C4-2B (cell line): ENCODE results near the gene HCRTR2.

ENCODE experiments used
- H3K27ac ChIP-seq: fragments of 450-650 bp; 2 replicates; pipeline ENCODE4 v1.5.1; 2017
- ZFX ChIP-seq: fragments of 450-650 bp; IDR thresholded peaks from 2 replicates; pipeline ENCODE4 v1.6.1; 2017
- TF ChIP-seq, protein P1 (sequence below): fragments of 450-650 bp; conservative IDR thresholded peaks from 2 replicates; pipeline ENCODE4 v1.5.1; 2017; ENCODE audit warnings: mild to moderate bottlenecking

The HCRTR2 gene

DNA sequence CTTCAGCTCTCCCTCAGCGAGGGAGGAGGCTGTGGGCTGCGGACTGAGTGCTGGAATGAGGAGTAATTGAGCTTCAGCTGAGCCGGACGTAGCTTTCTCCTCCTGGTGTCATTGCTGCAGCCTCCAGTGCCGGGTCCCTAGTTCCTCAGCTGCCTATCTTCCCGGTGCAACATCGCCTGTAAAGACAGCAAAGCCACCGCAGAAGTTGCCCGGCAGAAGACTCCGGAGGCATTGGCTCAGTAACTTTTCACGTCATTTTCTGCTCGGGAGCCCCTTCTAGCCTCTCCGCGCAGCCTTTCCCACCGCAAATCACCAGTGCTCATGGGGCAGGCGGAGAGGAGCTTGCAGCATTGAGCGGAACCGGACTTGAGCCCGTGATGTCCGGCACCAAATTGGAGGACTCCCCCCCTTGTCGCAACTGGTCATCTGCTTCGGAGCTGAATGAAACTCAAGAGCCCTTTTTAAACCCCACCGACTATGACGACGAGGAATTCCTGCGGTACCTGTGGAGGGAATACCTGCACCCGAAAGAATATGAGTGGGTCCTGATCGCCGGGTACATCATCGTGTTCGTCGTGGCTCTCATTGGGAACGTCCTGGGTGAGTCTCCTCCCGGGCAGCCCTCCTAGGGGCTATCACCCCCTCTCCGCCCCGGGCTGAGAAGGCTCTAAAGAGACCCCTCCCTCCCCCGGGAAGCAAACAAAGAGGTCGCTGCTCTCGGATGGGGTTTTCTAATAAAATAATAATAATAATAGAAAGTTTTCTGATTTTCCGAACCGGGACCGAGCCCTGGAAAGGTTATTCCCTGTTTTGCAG, at the start of gene HCRTR2:
Gene HCRTR2, plus strand, starts transcription at position 305 of the 816 bp plus-strand sequence. Its CDS starts 73 bp downstream, at position 378.
- TF ChIP-seq, protein P1, sequence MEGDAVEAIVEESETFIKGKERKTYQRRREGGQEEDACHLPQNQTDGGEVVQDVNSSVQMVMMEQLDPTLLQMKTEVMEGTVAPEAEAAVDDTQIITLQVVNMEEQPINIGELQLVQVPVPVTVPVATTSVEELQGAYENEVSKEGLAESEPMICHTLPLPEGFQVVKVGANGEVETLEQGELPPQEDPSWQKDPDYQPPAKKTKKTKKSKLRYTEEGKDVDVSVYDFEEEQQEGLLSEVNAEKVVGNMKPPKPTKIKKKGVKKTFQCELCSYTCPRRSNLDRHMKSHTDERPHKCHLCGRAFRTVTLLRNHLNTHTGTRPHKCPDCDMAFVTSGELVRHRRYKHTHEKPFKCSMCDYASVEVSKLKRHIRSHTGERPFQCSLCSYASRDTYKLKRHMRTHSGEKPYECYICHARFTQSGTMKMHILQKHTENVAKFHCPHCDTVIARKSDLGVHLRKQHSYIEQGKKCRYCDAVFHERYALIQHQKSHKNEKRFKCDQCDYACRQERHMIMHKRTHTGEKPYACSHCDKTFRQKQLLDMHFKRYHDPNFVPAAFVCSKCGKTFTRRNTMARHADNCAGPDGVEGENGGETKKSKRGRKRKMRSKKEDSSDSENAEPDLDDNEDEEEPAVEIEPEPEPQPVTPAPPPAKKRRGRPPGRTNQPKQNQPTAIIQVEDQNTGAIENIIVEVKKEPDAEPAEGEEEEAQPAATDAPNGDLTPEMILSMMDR = no peak
- TF ChIP-seq ZFX = no peak
- no peak within 1 kb of the TSS for H3K27ac ChIP-seq

- no peak overlapping the region for H3K27ac ChIP-seq
- TF ChIP-seq ZFX = no peak
- TF ChIP-seq, protein P1 = no peak
These were observed 43.5 kb upstream of the HCRTR2 start for GRCh38 chr6:55130806-55131324.

GRCh38 chr6:55131616-55132015, 42.7 kb upstream of the HCRTR2 start:
- no peak for TF ChIP-seq ZFX
- TF ChIP-seq, protein P1 = no peak
- no peak overlapping the region for H3K27ac ChIP-seq

DNA sequence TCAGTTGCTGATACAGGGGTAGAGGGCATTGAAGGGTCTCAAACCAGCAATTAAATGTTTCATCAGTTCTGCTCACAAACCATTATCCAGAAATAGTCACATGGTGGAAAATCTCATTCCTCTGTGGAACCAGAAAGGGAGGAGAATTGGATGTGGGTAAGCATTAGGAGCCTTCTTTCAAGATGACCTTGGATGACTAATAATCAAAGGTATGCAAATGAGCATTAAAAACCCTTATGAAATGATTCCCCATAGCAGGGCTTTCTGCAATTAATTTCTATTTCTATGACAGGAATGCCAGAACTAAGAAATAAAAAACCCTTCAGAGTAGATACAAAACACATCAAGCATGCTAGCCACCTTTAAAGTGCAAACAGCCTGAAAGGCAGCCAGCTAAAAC, 37.4 kb upstream of the HCRTR2 start:
- TF ChIP-seq, protein P1 = no peak
- no peak for TF ChIP-seq ZFX
- no peak overlapping the region for H3K27ac ChIP-seq

- no peak overlapping the region for H3K27ac ChIP-seq
- TF ChIP-seq, protein P1 = no peak
- no peak for TF ChIP-seq ZFX
These were observed 36.2 kb upstream of the HCRTR2 start for GRCh38 chr6:55137929-55138693.

GRCh38 chr6:55141611-55142010, 32.7 kb upstream of the HCRTR2 start:
- no peak overlapping the region for H3K27ac ChIP-seq
- no peak for TF ChIP-seq ZFX
- TF ChIP-seq, protein P1 = no peak

- H3K27ac ChIP-seq = no peak overlapping the region
- no peak for TF ChIP-seq ZFX
- TF ChIP-seq, protein P1 = no peak
These were observed 31.7 kb upstream of the HCRTR2 start for GRCh38 chr6:55142610-55143009.
